Upper lobe of right lung (tissue), 1 donor: ENCODE data around the gene CD99. TPM values are rescaled to one million over a fixed set of nuclear protein-coding genes. Genes with fewer than 3 reads are reported as not detected.

ENCODE experiments used
- ATAC-seq: fragments of 200-7000 bp; cut with Tn5 transposase; one replicate; pipeline ENCODE4 v1.9.1; 2020; ENCODE audit warnings: mild to moderate bottlenecking, moderate library complexity
- DNase-seq: peaks from one replicate; pipeline ENCODE4 v3.0.0-alpha.2; 2020
- H3K27ac ChIP-seq: fragments of 200-600 bp; one replicate; pipeline ENCODE4 v1.8.0; 2022
- H3K27me3 ChIP-seq: fragments of 200-600 bp; one replicate; pipeline ENCODE4 v1.8.0; 2022; ENCODE audit warnings: mild to moderate bottlenecking
- H3K36me3 ChIP-seq: fragments of 200-600 bp; one replicate; pipeline ENCODE4 v1.8.0; 2022
- H3K4me1 ChIP-seq: fragments of 200-600 bp; one replicate; pipeline ENCODE4 v1.8.0; 2022
- H3K4me3 ChIP-seq: fragments of 200-600 bp; one replicate; pipeline ENCODE4 v1.8.0; 2022; ENCODE audit warnings: mild to moderate bottlenecking
- H3K9me3 ChIP-seq: fragments of 200-600 bp; one replicate; pipeline ENCODE4 v1.8.0; 2022
- CTCF ChIP-seq: fragments of 200-600 bp; IDR thresholded peaks from one replicate; pipeline ENCODE4 v1.8.0; 2022; ENCODE audit warnings: antibody characterized with exemption
- intact Hi-C: fragments of 100-400 bp; cut with DNase I; formaldehyde crosslinking; loops from one replicate; pipeline ENCODE4 v1.11.0; 2022
- total RNA-seq: library from RNA; stranded (reverse); fragmentation: NEBNext Ultra II Directional; extraction: Animal tissue kit (Norgen Biotek cat#: 25700); gene quantifications from one replicate; pipeline ENCODE4 v1.2.1, GENCODE V29; 2021
- donor health status: DM: no; HTN: yes; CAD: no; lungs with severe emphysema.

CD99 gene
- total RNA-seq, 1 donor from 2014 or later, result 242 TPM

GRCh38 chrX:2656257-2656836, 34.7 kb upstream of the CD99 start:
- Histone ChIP-seq H3K4me3 (no peak overlapping the region), H3K27ac (no peak overlapping the region), H3K4me1 (no peaks in the 10 kb centered on the region), H3K36me3 (no peaks in the 10 kb centered on the region), H3K9me3 (no peaks in the 10 kb centered on the region), H3K27me3 (no peaks in the 10 kb centered on the region)
- DNase-seq (no peak), ATAC-seq (no peak)
- intact Hi-C loops, result no loop called here
- no peak for TF ChIP-seq CTCF

- no peak for TF ChIP-seq CTCF
- H3K9me3 ChIP-seq, result no peaks in the 10 kb centered on the region
- no peak for ATAC-seq
- no peaks in the 10 kb centered on the region for H3K36me3 ChIP-seq
- H3K4me3 ChIP-seq, result no peak overlapping the region
- no peaks in the 10 kb centered on the region for H3K4me1 ChIP-seq
- H3K27me3 ChIP-seq, result no peaks in the 10 kb centered on the region
- intact Hi-C loops, result no loop called here
- DNase-seq, result no peak
- H3K27ac ChIP-seq, result no peak overlapping the region
These were observed 33.5 kb upstream of the CD99 start for GRCh38 chrX:2657532-2658113.

- no peak overlapping the region for H3K4me3 ChIP-seq
- no peaks in the 10 kb centered on the region for H3K27me3 ChIP-seq
- no peak for TF ChIP-seq CTCF
- no peaks in the 10 kb centered on the region for H3K36me3 ChIP-seq
- ATAC-seq (no peak), DNase-seq (no peak)
- no peaks in the 10 kb centered on the region for H3K9me3 ChIP-seq
- H3K4me1 ChIP-seq, result no peaks in the 10 kb centered on the region
- intact Hi-C loops, result no loop called here
- no peak overlapping the region for H3K27ac ChIP-seq
These were observed 32.4 kb upstream of the CD99 start for GRCh38 chrX:2658585-2659292.

- Histone ChIP-seq H3K4me1 (no peaks in the 10 kb centered on the region), H3K27ac (no peak overlapping the region), H3K4me3 (no peak overlapping the region), H3K9me3 (no peaks in the 10 kb centered on the region), H3K27me3 (no peaks in the 10 kb centered on the region), H3K36me3 (no peaks in the 10 kb centered on the region)
- no peak for ATAC-seq
- no peak for DNase-seq
- intact Hi-C loops, result no loop called here
- TF ChIP-seq CTCF, result no peak
These were observed 28.5 kb upstream of the CD99 start for GRCh38 chrX:2662586-2662985.

- Histone ChIP-seq H3K9me3 (no peaks in the 10 kb centered on the region), H3K27ac (no peak overlapping the region), H3K4me3 (no peak overlapping the region), H3K4me1 (no peaks in the 10 kb centered on the region), H3K27me3 (no peaks in the 10 kb centered on the region), H3K36me3 (no peaks in the 10 kb centered on the region)
- intact Hi-C loops, result no loop called here
- no peak for DNase-seq
- TF ChIP-seq CTCF, result no peak
- ATAC-seq, result no peak
These were observed 26.6 kb upstream of the CD99 start for GRCh38 chrX:2664502-2664901.
